GF-D8 (cell line): Measurements from ENCODE around the gene FADD.

Experiments
- DNase-seq: peaks from one replicate; lab custom pipeline; 2025; lab: John Stamatoyannopoulos, UW

Gene FADD

GRCh38 chr11:70202920-70203750 is at the start of gene FADD:
Gene FADD, plus strand, starts transcription at chr11:70203296. Its CDS starts 164 bp downstream, at chr11:70203460.
- DNase-seq, result peak; percentile 80

GRCh38 chr11:70155386-70155785 is 47.7 kb upstream of the FADD start:
- DNase-seq, result no peak

DNA sequence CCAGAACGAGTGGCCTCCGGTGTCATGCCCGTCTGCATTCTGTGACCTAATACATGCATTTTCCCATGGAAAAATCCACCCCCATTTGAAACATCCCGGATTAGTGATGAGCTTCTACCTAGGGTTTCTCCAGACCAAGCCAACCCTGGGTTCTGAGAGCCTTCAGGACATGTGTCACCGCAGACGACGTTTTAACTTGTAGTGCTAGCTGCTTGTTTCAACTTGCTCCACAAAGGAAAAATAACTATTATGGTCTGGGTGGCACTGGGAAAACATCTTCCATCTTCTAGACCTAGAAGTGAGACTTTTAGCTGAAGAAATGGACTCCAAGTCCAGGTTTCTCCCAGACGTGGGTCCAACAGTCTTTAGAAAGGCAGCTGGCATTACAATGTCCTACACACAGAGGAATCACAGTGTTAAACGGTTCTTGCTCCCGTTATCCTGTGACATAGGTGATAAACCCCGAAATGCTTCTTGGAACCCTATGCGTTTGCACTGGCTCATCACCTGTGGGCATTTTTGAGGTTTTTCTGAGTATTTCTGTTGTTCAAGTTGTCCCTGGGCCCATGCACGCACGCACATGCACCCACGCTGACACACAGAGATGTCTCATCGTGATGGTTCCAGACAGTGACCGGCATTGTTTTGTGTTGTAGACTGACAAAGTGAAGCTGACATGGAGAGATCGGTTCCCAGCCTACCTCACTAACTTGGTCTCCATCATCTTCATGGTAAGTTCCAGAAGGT is 46.6 kb upstream of the FADD start:
- DNase-seq, result no peak

GRCh38 chr11:70158201-70158600 is 44.9 kb upstream of the FADD start:
- no peak for DNase-seq

DNA sequence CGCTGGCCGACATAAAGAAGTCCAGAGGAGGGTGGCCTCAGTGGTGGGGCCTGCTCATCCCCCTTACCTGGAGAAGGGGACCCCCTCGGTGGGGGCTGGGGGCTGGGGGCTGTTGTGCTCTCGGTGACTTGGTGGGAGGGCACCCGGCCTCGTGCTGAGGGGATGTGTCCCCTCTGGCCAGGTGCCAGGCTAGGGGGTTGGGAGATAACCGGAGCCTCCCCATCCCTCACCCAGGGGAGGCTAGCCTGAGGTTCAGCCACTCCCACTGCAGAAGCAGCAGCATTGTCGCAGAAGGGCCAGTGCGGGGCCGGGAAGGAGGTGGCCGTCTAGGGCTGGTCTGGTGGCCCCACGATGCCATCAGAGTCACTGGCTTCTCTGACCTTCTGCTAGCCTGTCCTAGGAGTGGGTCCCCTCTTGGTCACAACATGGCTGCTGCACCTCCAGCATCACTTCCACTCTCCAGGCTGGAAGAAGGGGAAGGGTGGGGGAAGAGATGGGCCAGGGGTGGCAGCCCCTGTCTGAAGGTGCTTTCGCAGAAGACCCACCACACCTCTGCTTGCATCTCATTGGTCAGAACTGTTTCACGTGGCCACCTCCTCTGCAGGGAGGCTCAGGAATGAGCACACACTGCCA is 44.2 kb upstream of the FADD start:
- DNase-seq, result no peak

DNA sequence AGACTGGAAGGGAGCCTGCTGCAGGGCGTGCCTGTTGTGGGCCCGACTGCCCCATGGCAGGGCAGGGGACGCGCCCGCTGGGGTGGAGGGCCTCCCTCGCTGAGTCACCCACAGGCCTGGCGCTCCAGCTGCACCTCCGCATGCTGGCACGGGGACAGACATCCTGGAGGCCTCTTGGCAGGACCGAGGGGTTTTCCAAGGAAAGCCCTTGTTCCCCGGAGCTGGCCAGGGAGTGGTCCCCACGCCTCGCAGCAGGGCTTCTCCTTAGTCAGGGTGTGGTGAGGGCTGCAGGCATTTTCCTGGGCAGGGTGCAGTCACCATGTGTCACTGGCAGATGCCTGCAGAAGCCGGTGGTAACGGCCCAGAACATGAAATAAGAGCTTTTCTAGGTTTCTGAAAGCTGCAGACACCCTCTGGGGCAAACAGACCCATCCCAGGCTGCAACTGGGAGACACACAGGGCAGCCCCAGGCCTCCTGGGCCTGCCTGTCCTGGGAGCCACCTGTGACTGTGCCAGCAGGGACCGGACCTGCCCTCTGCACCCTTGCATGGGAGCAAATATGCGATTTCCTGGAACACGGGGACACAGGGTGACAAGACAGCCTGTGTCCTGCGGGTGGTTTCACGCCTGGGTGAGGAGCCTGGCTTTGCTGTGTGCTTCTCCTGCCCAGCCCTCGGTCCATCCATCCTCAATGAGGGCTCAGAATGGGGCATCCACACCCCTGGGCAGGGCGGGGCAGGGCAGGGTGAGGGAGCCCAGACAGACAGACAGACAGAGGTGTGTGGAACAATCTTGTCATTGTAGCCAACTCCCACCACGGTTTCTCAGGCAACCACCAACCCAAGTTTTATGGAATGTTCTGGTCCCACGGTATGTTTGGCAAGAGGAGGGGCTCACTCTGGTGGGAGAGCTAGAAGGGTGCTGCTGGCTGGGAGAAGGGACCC is 43.2 kb upstream of the FADD start:
- no peak for DNase-seq

DNA sequence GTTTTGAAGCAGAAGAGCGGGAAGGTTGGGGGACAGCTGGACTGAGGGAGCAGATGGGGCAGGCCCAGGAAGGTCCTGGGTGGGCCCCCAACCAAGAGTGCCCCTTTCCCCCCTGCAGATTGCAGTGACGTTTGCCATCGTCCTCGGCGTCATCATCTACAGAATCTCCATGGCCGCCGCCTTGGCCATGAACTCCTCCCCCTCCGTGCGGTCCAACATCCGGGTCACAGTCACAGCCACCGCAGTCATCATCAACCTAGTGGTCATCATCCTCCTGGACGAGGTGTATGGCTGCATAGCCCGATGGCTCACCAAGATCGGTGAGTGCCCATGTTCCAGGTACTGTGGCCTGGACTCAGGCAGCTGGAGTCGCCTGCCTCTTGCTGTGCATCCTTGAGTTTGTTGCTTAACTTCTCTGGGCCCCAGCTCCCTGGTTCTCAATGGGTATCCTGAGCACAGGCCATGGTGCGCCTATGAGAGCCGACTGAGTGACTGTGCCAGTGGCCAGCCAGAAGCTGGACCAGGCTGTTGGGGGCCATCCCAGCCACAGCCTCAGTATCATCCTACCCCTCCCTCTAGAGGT is 42.0 kb upstream of the FADD start:
- DNase-seq, result no peak

GRCh38 chr11:70164705-70165104 is 38.4 kb upstream of the FADD start:
- DNase-seq, result no peak

DNA sequence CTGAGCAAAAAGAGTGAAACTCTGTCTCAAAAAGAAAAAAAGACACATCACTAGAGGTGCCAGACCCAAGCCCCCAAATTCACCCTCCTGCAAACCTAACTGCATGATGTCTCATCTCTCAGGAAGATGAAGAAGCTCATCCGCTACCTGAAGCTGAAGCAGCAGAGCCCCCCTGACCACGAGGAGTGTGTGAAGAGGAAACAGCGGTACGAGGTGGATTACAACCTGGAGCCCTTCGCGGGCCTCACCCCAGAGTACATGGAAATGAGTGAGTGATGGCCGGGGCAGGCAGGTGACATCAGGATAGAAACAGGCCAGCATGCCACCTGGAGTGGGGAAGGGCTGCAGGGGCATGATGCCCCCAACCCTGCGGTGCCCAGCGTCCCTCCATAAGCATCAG is 36.0 kb upstream of the FADD start:
- no peak for DNase-seq

- no peak for DNase-seq
These were observed 35.2 kb upstream of the FADD start for GRCh38 chr11:70167723-70168404.

DNA sequence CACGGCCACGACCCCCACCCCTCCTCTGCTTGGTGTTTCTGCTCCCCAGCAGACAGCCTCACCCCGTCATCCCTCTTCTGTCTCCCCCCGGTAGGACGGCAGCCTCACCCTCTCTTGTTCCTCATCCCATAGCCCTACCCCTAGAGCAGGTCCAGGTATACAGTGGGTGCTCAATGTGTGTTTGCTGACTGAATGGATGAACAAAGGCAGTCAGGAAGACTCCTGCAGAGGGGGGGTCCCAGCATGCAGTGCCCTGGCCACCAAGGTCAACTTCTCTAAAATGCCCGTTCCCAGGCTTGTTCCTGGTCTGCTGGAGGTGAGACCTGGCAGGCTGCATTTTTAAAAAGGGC is 34.7 kb upstream of the FADD start:
- no peak for DNase-seq

DNA sequence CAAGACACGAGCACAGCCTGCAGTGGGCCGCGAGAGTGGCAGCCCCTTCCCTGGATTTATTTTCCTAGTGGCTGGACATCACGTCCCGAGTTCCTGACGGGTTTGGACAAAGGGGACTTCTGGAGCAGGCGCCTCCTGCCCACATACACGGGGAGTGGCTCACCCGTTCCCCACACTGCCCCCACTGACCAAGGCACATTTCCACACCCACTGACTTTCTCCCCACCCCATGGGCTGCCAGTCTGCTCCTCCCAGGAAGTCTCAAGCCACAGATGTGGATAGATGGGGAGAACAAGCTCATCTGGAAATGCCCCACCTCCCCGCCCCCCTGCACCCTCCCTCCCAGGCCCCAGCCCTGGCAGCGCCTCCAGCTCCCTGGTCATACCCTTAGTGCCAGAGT is 34.0 kb upstream of the FADD start:
- no peak for DNase-seq

GRCh38 chr11:70169632-70170031 is 33.5 kb upstream of the FADD start:
- no peak for DNase-seq

GRCh38 chr11:70170596-70171210 is 32.4 kb upstream of the FADD start:
- DNase-seq, result no peak

DNA sequence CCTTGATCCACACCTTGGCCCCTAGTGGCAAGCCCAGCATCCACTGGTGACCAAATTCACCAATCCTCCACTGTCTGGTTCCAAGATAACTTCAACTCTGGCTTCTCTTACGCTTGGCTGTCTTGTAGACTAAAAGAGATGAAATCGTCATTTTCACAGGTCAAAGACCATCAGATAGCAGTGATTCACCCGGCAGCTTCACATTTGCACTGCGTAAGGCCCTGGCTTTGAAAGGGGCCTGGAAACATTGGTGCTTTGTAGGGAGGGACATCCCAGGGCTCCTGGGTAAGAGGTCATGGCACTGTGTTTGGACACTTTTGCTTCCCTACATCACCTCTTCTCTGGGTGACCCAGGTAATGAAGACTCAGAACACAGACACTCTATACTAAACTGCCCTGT is 30.1 kb upstream of the FADD start:
- no peak for DNase-seq

- no peak for DNase-seq
These were observed 28.4 kb upstream of the FADD start for GRCh38 chr11:70174547-70175235.

- no peak for DNase-seq
These were observed 27.8 kb upstream of the FADD start for GRCh38 chr11:70175236-70175698.

DNA sequence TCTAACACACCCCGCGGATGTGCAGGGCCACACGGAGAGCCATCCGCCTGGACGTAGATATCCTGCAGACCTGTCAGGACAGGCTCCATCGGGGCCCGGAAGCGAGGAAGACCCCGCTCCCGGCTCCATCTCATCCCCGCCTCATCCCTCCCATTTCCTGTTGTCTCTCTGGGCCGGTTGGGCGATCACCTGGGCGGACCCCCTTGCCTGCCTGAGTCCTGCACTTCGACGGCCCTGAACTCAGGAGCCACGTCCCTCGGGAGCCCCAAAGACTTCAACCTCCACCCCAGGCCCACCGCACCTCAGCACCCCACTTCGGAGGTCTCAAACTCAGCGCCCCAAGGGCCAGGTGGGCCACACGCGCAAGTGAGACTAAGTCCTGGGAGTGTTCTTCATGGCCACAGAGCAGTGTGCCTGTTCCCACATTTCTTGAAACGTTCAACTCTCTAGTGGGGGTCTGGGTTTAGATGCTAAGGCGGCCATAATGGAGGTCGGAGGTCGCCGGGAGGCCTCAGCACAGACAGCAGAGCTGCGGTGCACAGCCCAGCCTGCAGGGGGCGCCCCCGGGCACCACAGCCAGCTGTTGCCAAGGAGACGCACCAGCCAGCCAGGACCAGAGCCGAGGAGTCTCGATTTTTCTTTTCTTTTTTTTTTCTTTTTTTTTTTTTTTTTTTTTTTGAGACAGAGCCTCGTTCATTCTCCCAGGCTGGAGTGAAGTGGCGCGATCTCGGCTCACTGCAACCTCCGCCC is 26.0 kb upstream of the FADD start:
- DNase-seq, result no peak

DNA sequence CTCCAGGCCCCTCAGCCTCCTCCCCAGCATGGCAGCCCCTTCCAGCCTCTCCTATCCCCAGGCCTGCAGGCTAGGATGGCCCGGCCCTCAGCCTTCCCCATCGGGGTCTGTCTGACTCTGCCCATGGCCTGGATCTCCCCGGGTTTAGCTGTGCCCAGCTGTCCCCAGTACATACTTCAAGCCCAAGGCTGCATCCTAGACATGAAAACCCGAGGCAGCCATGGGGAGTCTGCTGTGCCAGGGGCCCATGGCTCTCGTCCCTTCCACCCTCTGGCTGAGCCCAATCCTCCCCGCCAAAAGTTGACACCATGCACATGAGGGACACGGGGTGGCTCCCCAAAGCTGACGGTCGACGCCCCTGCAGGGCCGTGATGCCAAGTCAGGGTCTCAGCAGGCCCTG is 22.2 kb upstream of the FADD start:
- no peak for DNase-seq
